K562 (cell line): Measurements from ENCODE around the gene S100A3. TPM values are rescaled to one million over a fixed set of nuclear protein-coding genes. Genes with fewer than 3 reads are reported as not detected.

Source experiments
- DMBX1 ChIP-seq: fragments of 250-450 bp; sonication (Bioruptor Pico); IDR thresholded peaks from 2 replicates; pipeline ENCODE4 v1.8.0; 2022; ENCODE audit warnings: inconsistent platforms, mild to moderate bottlenecking, moderate library complexity, borderline replicate concordance
- IRF2 ChIP-seq: sonication (generic); formaldehyde crosslinking; IDR thresholded peaks from 2 replicates; pipeline ENCODE4 v1.8.1; 2022; ENCODE audit warnings: mild to moderate bottlenecking, missing genetic modification reagents
- KDM2B ChIP-seq: fragments of 250-450 bp; sonication (Bioruptor Pico); IDR thresholded peaks from 2 replicates; pipeline ENCODE4 v1.8.0; 2021; ENCODE audit warnings: mild to moderate bottlenecking, moderate library complexity
- MTA3 ChIP-seq: fragments of 450-650 bp; formaldehyde crosslinking; IDR thresholded peaks from 2 replicates; pipeline ENCODE4 v1.6.1; 2017; ENCODE audit warnings: mild to moderate bottlenecking, borderline replicate concordance
- MYNN ChIP-seq, 2 experiments: sonication (generic); formaldehyde crosslinking in 1 of 2; IDR thresholded peaks; 2 replicates each; pipeline versions ENCODE4 v1.5.0 to v1.6.1; 2016 to 2020; ENCODE audit warnings: antibody characterized with exemption in 1 of 2, missing genetic modification reagents in 1 of 2
- NRF1 ChIP-seq, 2 experiments: fragments of 450-650 bp; IDR thresholded peaks in 1 of 2; conservative IDR thresholded peaks in 1 of 2; 2 replicates each; pipeline ENCODE4 v1.6.1; 2014; ENCODE audit warnings: mild to moderate bottlenecking in 2 of 2
- PURB ChIP-seq: sonication (generic); formaldehyde crosslinking; IDR thresholded peaks from 2 replicates; pipeline ENCODE4 v1.9.0; 2021; ENCODE audit warnings: low read depth, mild to moderate bottlenecking, missing genetic modification reagents
- RBM34 ChIP-seq: fragments of 200-400 bp; formaldehyde crosslinking; IDR thresholded peaks from 2 replicates; pipeline ENCODE4 v1.6.1; 2018; ENCODE audit warnings: low read length, borderline replicate concordance; ENCODE audit not compliant: insufficient read depth
- SMARCB1 ChIP-seq: IDR thresholded peaks from 2 replicates; pipeline ENCODE4 v1.6.1; 2011; ENCODE audit warnings: improper control_type of control experiment, low read depth; ENCODE audit not compliant: insufficient read length
- YBX1 ChIP-seq: fragments of 450-650 bp; IDR thresholded peaks from 2 replicates; pipeline ENCODE4 v1.7.1; 2016; ENCODE audit warnings: mild to moderate bottlenecking
- ZFX ChIP-seq: sonication (generic); formaldehyde crosslinking; IDR thresholded peaks from 2 replicates; pipeline ENCODE4 v1.8.0; 2022; ENCODE audit warnings: mild to moderate bottlenecking, missing genetic modification reagents, moderate library complexity
- ZNF217 ChIP-seq: sonication (generic); formaldehyde crosslinking; IDR thresholded peaks from 2 replicates; pipeline ENCODE4 v1.8.0; 2022; ENCODE audit warnings: mild to moderate bottlenecking, missing genetic modification reagents
- ZNF282 ChIP-seq: sonication (generic); formaldehyde crosslinking; IDR thresholded peaks from 2 replicates; pipeline ENCODE4 v1.8.1; 2023; ENCODE audit warnings: missing genetic modification reagents
- ZNF347 ChIP-seq: fragments of 450-650 bp; formaldehyde crosslinking; IDR thresholded peaks from 2 replicates; pipeline ENCODE4 v1.4.0; 2020; ENCODE audit warnings: low read depth, mild to moderate bottlenecking, moderate library complexity
- polyA plus RNA-seq, 8 experiments: library from polyadenylated mRNA; depleted of rRNA in 4 of 8; stranded (reverse) in 5 of 8; unstranded in 3 of 8; fragments of >200 nt; fragmentation: Nextera tagmentation in 2 of 8; fragmentation: Illumina TruSeq in 1 of 8; extraction: Ambion mirVana in 2 of 8; extraction: Trizol in 1 of 8; gene quantifications; 2 replicates each; pipeline versions ENCODE4 v1.2.1 to v1.2.3, GENCODE V29; 2011 to 2014; ENCODE audit warnings: inconsistent platforms in 1 of 8, missing spikeins in 1 of 8
- total RNA-seq, 7 experiments: library from RNA; depleted of rRNA in 6 of 7; stranded (reverse); fragments of >200 nt in 6 of 7; fragmentation: Illumina TruSeq in 2 of 7; extraction: Trizol in 2 of 7; gene quantifications; 2 replicates each; pipeline versions ENCODE4 v1.2.1 to v1.2.3, GENCODE V29; 2011 to 2021; ENCODE audit warnings: low replicate concordance in 1 of 7
- TF ChIP-seq, protein P1 (sequence below): fragments of 450-650 bp; IDR thresholded peaks from 2 replicates; pipeline ENCODE4 v1.7.1; 2018; ENCODE audit warnings: mild to moderate bottlenecking, low read depth; ENCODE audit not compliant: partially characterized antibody
- TF ChIP-seq, protein P2 (sequence below), 3 experiments: fragments of 200-800 bp in 1 of 3; fragments of 250-450 bp in 1 of 3; fragments of 450-650 bp in 1 of 3; sonication (Bioruptor Pico) in 1 of 3; sonication (Bioruptor generic) in 1 of 3; formaldehyde crosslinking in 1 of 3; IDR thresholded peaks; 2 replicates each; pipeline versions ENCODE4 v1.6.1 to v1.8.0; 2016 to 2022; ENCODE audit warnings: mild to moderate bottlenecking in 2 of 3, missing genetic modification characterization in 2 of 3, missing compliant biosample characterization in 1 of 3, moderate library complexity in 1 of 3
- TF ChIP-seq, protein P3 (sequence below): fragments of 250-450 bp; sonication (Bioruptor Pico); IDR thresholded peaks from 2 replicates; pipeline ENCODE4 v1.4.0; 2020; ENCODE audit warnings: borderline replicate concordance

The S100A3 gene
- total and polyA plus RNA-seq, 9 of the 15 experiments (the other 6 are each of a cell fraction or from before 2014, with no cell fraction given) = 0.08 to 1.7 (median 0.18) TPM; not detected in 4

DNA sequence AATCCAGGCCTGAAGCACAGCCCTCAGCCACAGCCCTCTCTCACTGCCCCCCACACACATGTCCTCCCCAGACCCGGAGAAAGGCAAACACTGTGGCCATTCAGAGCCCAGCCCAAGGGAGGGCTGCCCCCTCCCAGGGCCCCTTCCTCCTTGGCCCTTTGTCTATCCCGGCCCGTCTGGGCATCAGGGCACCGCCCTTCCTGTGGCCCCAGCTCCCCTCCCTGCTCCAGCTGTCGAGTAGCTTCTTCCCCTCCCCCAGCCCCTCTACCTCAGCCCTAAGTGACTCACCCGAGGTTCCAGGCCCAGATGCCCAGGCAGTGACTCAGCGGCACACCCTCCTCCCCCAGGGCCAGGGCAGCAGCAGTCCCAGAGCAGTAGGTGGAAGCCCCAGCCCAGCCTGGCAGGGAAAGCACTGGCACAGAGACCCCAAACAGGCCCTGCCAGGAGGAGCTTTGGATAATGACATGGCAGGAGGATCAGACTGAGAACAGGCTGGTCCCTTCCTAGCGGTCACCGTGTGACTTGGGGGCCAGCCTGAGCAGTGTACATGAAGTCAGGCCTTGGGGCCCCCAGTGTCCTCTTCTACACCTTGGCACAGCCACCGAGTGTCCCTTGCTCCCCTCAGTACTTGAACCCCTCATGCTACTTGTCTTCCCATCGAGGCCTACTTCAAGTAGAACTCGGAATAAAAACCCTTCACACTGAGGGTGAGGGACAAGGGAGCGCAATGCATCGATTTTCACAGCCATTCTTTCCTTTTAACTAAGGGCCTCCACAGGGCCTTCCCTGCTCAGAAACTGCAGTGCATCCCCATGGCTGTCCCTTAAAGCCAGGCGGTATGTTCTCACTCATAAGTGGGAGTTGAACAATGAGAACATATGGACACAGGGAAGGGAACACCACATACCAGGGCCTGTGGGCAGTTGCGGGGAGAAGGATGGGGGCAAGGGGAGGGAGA, 17.6 kb upstream of the S100A3 start (continued):
- TF ChIP-seq ZNF347 (CRISPR knock-in tag) = no peak
- no peak for TF ChIP-seq PURB
- TF ChIP-seq, protein P1, sequence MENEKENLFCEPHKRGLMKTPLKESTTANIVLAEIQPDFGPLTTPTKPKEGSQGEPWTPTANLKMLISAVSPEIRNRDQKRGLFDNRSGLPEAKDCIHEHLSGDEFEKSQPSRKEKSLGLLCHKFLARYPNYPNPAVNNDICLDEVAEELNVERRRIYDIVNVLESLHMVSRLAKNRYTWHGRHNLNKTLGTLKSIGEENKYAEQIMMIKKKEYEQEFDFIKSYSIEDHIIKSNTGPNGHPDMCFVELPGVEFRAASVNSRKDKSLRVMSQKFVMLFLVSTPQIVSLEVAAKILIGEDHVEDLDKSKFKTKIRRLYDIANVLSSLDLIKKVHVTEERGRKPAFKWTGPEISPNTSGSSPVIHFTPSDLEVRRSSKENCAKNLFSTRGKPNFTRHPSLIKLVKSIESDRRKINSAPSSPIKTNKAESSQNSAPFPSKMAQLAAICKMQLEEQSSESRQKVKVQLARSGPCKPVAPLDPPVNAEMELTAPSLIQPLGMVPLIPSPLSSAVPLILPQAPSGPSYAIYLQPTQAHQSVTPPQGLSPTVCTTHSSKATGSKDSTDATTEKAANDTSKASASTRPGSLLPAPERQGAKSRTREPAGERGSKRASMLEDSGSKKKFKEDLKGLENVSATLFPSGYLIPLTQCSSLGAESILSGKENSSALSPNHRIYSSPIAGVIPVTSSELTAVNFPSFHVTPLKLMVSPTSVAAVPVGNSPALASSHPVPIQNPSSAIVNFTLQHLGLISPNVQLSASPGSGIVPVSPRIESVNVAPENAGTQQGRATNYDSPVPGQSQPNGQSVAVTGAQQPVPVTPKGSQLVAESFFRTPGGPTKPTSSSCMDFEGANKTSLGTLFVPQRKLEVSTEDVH = no peak
- TF ChIP-seq DMBX1 (CRISPR knock-in tag) = peak; percentile 88; the same call in 1 of the 2 replicates
- TF ChIP-seq NRF1 (conservative IDR thresholded peaks at IDR 0.05 in 1 of 2, IDR thresholded peaks at IDR 0.05 in 1 of 2) = peak; percentile 29 to 43; a peak in 2 of 4 replicates
- TF ChIP-seq ZNF217 (CRISPR knock-in tag) = no peak
- TF ChIP-seq, protein P2, sequence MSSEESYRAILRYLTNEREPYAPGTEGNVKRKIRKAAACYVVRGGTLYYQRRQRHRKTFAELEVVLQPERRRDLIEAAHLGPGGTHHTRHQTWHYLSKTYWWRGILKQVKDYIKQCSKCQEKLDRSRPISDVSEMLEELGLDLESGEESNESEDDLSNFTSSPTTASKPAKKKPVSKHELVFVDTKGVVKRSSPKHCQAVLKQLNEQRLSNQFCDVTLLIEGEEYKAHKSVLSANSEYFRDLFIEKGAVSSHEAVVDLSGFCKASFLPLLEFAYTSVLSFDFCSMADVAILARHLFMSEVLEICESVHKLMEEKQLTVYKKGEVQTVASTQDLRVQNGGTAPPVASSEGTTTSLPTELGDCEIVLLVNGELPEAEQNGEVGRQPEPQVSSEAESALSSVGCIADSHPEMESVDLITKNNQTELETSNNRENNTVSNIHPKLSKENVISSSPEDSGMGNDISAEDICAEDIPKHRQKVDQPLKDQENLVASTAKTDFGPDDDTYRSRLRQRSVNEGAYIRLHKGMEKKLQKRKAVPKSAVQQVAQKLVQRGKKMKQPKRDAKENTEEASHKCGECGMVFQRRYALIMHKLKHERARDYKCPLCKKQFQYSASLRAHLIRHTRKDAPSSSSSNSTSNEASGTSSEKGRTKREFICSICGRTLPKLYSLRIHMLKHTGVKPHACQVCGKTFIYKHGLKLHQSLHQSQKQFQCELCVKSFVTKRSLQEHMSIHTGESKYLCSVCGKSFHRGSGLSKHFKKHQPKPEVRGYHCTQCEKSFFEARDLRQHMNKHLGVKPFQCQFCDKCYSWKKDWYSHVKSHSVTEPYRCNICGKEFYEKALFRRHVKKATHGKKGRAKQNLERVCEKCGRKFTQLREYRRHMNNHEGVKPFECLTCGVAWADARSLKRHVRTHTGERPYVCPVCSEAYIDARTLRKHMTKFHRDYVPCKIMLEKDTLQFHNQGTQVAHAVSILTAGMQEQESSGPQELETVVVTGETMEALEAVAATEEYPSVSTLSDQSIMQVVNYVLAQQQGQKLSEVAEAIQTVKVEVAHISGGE (CRISPR knock-in tag; IDR thresholded peaks at IDR 0.05) = 0 out of 6 replicates have a peak, but pooled peaks of 1 of the 3 experiments have one; percentile 57
- no peak for TF ChIP-seq KDM2B (CRISPR knock-in tag)
- TF ChIP-seq IRF2 (CRISPR knock-in tag) = no peak
- peak; percentile 94 for TF ChIP-seq MTA3
- TF ChIP-seq RBM34 = no peak
- TF ChIP-seq SMARCB1 = no peak
- peak; percentile 66 for TF ChIP-seq ZFX
- TF ChIP-seq YBX1 = no peak
- peak; percentile 99 for TF ChIP-seq MYNN (IDR thresholded peaks at IDR 0.05)
- TF ChIP-seq MYNN (CRISPR knock-in tag; IDR thresholded peaks at IDR 0.05) = no peak
- TF ChIP-seq, protein P3, sequence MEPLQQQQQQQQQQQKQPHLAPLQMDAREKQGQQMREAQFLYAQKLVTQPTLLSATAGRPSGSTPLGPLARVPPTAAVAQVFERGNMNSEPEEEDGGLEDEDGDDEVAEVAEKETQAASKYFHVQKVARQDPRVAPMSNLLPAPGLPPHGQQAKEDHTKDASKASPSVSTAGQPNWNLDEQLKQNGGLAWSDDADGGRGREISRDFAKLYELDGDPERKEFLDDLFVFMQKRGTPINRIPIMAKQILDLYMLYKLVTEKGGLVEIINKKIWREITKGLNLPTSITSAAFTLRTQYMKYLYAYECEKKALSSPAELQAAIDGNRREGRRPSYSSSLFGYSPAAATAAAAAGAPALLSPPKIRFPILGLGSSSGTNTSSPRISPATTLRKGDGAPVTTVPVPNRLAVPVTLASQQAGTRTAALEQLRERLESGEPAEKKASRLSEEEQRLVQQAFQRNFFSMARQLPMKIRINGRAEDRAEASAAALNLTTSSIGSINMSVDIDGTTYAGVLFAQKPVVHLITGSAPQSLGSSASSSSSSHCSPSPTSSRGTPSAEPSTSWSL (CRISPR knock-in tag) = no peak
- TF ChIP-seq ZNF282 (CRISPR knock-in tag) = no peak
